HG03108 (cell line): ENCODE results near the gene ZBTB44.
A peak's percentile ranks its signal among the peaks of the same experiment; 100 is the strongest.
"Not testable (repeated sequence)": the region's sequence is repeated elsewhere in the genome, so short reads cannot be mapped to it uniquely, and the experiment has no call there.

Experiments used
- ATAC-seq: cut with Tn5 transposase; IDR thresholded peaks from one replicate; pipeline ENCODE4 v1.9.1; 2021; ENCODE audit warnings: moderate library complexity; ENCODE audit not compliant: unreplicated experiment

The ZBTB44 gene

GRCh38 chr11:130202009-130202817 lies 112.5 kb downstream of the ZBTB44 start:
- ATAC-seq, result no peak

GRCh38 chr11:130201026-130201425 lies 113.7 kb downstream of the ZBTB44 start:
- no peak for ATAC-seq

- no peak for ATAC-seq
Measured at GRCh38 chr11:130199792-130200191, 114.9 kb downstream of the ZBTB44 start.

GRCh38 chr11:130198964-130199363 lies 115.8 kb downstream of the ZBTB44 start:
- ATAC-seq, result no peak

GRCh38 chr11:130198292-130198691 lies 116.4 kb downstream of the ZBTB44 start:
- ATAC-seq, result no peak

GRCh38 chr11:130197386-130198035 lies 117.2 kb downstream of the ZBTB44 start:
- no peak for ATAC-seq

- ATAC-seq, result no peak
Measured at GRCh38 chr11:130194241-130195023, 120.3 kb downstream of the ZBTB44 start.

GRCh38 chr11:130193551-130193950 lies 121.2 kb downstream of the ZBTB44 start:
- ATAC-seq, result not testable (repeated sequence)

GRCh38 chr11:130192845-130193267 lies 121.9 kb downstream of the ZBTB44 start:
- no peak for ATAC-seq

GRCh38 chr11:130191896-130192295 lies 122.8 kb downstream of the ZBTB44 start:
- no peak for ATAC-seq

- no peak for ATAC-seq
Measured at GRCh38 chr11:130190371-130190881, 124.3 kb downstream of the ZBTB44 start.

GRCh38 chr11:130189492-130190210 lies 125.1 kb downstream of the ZBTB44 start:
- ATAC-seq, result no peak

GRCh38 chr11:130188585-130189347 lies 126.0 kb downstream of the ZBTB44 start:
- ATAC-seq, result no peak

GRCh38 chr11:130188047-130188446 lies 126.7 kb downstream of the ZBTB44 start:
- ATAC-seq, result no peak

- no peak for ATAC-seq
Measured at GRCh38 chr11:130187096-130187495, 127.6 kb downstream of the ZBTB44 start.

GRCh38 chr11:130183878-130184610 lies 130.7 kb downstream of the ZBTB44 start:
- ATAC-seq, result no peak

GRCh38 chr11:130181295-130182272 lies 133.1 kb downstream of the ZBTB44 start:
- ATAC-seq, result peak; percentile 59

- no peak for ATAC-seq
Measured at GRCh38 chr11:130180896-130181294, 133.8 kb downstream of the ZBTB44 start.
